GM18858 (cell line): ENCODE results near the gene RET.

ENCODE experiments used
- ATAC-seq: cut with Tn5 transposase; IDR thresholded peaks from one replicate; pipeline ENCODE4 v1.9.1; 2021; ENCODE audit not compliant: unreplicated experiment

Gene RET

GRCh38 chr10:43061760-43062159, 15.1 kb upstream of the RET start:
- no peak for ATAC-seq

- ATAC-seq, result no peak
Observed at GRCh38 chr10:43062402-43063160, 14.3 kb upstream of the RET start.

DNA sequence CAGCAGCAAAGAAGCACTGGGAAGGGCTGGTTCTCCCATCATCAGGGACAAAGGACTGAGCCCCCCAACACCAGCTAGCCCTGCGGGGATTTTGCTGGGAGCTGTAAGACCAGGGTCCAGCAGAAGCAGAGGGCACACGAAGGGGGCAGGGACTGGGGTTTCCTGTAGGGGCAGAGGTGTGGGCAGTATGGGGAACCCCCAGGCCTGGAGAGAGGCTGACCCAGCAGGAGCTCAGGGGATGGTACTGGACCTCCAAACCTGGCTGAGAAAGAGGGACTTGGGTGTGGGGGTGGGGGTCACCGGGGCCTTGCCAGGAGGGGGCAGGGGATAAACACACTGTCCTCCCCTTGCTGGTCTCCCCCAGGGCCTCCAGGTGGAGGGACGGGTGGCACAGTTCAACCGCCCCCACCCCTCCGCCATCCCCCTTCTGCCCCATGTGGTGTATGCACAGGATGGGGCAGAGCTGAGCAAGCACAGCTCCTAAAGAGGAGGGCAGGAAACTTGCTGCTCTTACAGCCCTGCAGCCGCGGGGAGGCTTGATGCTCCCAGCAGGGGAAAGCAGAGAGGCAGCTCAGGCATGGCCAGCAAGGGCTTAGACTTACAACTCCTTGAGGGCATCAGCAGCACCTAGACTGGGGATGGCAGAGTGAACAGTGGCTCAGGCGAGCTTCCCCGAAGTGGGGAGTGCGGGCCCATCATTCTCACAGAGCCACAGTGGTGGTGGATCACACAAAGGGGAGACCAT, 12.4 kb upstream of the RET start:
- ATAC-seq, result no peak

- no peak for ATAC-seq
Observed at GRCh38 chr10:43065234-43065633, 11.6 kb upstream of the RET start.

- ATAC-seq, result no peak
Observed at GRCh38 chr10:43065761-43066160, 11.1 kb upstream of the RET start.

GRCh38 chr10:43066481-43066880, 10.4 kb upstream of the RET start:
- ATAC-seq, result no peak

DNA sequence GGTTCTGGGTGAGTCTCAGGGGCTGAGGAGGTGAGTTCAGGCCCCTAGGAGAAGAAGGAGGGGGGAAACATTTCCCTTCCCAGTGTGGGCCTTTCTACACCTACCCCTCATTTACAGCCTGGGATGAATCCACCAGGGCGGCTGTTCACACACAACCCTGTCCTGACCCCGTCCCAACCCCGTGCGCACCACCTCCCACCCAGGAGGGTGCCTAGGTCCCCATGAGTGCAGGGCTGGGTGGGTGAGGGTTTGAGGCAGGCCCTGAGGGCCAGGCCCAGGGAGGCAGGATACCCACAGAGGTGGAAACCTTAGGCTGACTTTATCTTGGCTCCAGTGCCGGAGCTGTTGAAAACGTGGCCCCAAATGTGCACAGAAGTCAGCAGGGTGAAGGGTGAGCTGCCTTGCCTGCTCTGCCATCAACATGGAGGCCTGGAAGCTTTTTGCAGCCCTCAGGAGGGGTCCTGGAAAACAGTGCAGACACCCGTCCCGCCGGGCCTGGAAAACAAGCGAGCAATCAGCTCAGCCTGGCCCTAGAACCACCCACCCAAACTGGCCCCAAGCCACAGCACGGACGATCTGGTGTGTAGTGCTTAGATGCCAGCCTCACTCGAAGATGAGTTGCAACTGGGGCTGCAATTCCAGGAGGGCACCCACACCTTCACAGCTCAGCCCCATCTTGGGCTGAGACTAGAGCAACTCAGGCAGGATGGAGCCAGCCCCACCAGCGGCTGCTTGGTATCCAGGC, 9.3 kb upstream of the RET start:
- ATAC-seq, result no peak

DNA sequence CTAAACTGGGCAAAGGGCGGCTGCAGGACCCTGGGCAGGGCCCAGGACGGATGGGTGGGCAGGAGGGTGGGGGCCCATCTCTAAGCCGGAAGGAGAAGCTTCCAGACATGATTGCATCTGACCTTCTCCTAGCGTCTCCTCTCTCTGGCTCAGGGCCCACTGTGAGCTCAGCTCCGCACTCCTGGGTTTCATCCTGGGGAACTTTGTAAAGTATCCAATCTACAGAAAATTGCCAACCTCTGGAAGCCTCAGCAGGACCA, 8.8 kb upstream of the RET start:
- ATAC-seq, result no peak

- no peak for ATAC-seq
Observed at GRCh38 chr10:43068471-43069210, 8.2 kb upstream of the RET start.

DNA sequence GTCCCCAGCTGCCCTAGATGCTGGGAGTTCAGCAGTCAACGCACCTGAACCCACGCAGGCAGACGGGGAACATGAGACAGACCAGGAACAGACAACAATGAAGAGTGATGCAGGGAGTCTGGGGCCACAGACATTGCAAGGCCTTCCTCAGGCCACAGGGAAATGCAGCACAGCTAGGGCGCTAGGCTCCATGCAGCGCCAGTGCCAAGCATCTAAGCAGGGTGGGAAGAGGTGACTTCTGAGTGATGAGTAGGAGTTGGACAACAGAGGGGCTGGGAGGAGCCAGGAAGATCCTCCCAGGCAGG, 7.7 kb upstream of the RET start:
- no peak for ATAC-seq

DNA sequence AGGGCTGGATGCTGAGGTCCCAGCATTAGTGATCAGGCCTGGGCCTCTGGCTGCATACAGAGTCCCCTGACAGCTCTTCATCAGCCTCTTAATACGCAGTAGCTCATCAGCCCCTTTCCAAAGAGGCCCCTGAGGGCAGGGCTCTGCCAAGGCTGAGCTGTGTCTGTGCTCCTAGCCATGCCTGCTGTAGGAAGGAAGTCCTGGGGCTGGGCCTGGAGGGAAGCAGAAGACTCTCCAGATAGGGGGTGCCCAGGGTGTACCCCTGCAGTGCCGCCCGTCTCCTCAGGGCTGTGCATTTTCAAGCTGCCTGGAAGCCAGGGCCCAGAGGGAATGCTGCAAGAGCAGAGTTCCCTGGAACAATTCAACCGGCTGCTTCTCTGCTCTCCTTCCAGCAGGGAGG, 7.3 kb upstream of the RET start:
- no peak for ATAC-seq

GRCh38 chr10:43070121-43071085, 6.5 kb upstream of the RET start:
- ATAC-seq, result no peak

- ATAC-seq, result no peak
Observed at GRCh38 chr10:43071865-43072650, 4.8 kb upstream of the RET start.

DNA sequence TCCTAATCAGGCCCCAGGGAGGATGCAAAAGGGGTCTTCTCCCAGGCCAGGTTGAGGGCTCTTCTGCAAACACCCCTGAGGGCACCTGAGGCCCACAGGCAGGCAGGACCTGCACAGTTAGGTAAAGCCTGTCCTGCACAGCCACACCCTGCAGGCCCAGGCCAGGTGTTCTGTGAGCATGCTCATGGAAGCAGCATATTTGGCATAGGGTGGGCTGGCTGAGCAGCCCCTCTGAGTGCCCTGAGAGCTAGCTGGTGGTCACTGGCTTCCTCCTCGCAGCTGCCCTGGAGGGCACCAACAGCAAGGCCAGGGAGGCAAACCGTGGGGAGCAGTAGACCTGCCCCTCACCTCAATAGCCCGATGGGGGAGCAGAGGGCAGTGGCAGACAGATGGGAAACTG, 3.7 kb upstream of the RET start:
- ATAC-seq, result no peak

DNA sequence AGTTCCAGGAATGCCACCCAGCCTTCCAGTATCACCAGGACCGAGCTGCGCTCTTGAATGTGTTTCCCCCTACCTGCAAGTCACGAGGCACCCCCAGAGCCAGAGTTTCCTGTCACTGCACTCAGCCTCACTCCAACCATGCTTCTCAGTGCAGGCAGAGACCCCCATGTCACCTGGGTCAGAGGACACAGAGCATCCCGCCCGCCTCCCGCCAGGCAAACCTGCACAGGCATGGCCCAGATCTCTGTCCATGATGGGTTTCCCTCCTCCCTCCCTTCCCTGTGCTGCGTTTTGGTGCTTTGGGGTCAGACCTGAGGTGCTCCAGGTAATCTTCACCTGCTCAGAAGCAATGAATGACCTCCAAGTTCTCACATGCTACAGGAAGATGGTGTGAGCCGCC, 3.1 kb upstream of the RET start:
- ATAC-seq, result no peak

- ATAC-seq, result no peak
Observed at GRCh38 chr10:43074409-43074808, 2.5 kb upstream of the RET start.

DNA sequence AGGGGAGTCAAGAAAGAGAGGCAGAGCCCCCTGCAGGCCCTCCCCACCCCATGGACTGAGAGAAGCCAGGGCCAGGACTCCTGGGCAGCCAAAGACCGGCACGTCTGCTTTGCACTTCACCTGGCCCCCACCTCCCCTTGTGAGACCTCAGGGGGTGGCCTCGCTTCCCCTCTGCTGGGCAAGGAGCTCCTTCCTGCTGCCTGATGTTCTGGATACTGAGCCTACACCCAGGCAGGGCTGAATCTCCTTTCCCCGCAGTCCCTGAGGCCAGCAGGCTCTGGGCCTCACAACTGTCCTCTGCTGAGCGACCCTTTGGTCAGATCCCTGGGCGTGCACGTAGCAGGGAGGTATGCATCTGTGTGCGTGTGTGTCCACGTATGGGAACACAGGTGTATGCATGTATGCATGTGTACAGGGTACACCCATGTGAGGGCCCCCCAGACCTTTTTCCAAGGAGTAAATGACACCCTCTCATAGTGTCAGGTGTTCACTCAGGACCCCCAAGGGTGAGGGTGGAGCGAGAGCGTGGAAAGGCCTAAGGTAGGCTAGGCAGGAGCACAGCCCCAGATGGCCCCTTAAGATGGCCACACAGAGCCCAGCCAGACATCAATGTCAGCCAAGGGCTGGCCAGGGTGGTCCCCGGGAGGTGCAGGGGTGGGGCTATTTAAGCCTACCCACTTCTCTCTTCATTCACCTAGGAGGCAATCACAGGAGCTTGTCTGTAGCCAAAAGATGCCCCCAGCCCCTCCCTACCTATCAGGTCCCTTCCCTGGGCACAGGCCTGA, 1.9 kb upstream of the RET start:
- no peak for ATAC-seq

- no peak for ATAC-seq
Observed at GRCh38 chr10:43075612-43076003, 1.3 kb upstream of the RET start.

DNA sequence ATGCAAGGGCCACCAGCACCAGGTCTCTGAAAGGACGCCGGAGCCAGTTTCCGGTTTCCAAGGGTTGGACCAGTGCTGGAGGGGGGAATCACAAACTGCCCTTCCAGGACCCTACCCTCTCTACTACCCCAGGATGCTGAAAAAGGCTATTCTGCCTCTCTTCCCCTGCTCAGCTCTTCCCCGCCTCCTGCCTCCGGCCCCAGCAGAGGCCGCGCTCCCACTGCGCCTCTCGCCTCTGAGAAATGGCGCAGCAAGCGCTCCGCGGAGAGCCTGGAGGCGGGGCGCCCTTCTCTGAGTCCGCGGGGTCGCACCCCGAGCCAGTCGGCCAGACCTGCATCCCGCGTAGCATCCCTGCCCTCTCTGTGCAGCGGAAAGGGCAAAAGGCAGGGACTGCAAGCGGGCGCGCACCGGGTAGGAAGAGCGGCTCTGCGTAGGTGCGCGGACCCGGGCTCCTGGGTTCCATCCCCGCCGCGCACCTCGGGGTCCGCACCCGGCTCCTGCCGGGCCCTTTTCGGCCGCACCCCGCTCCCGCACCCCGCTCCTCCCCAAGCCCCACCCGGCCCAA, 476 bp upstream of the RET start:
- ATAC-seq, result no peak
